HepG2 (cell line): Measurements from ENCODE around the gene RECQL5. TPM values are rescaled to one million over a fixed set of nuclear protein-coding genes. Genes with fewer than 3 reads are reported as not detected.

ENCODE experiments used
- AHR ChIP-seq: IDR thresholded peaks from 2 replicates; pipeline ENCODE4 v1.6.1; 2018; ENCODE audit warnings: missing genetic modification reagents, missing compliant biosample characterization
- GABPB1 ChIP-seq: IDR thresholded peaks from 2 replicates; pipeline ENCODE4 v1.6.1; 2016; ENCODE audit warnings: mild to moderate bottlenecking, missing genetic modification reagents, moderate library complexity, missing compliant biosample characterization
- IKZF4 ChIP-seq: sonication (generic); formaldehyde crosslinking; IDR thresholded peaks from 2 replicates; pipeline ENCODE4 v1.5.1; 2020; ENCODE audit warnings: borderline replicate concordance, mild to moderate bottlenecking, low read depth, missing genetic modification reagents; ENCODE audit errors: not compliant biosample characterization
- KLF16 ChIP-seq, 2 experiments: sonication (generic) in 1 of 2; formaldehyde crosslinking in 1 of 2; IDR thresholded peaks; 2 replicates each; pipeline versions ENCODE4 v1.6.1 to v1.8.0; 2016 to 2023; ENCODE audit warnings: missing genetic modification reagents in 2 of 2, missing compliant biosample characterization in 1 of 2
- NFKBIZ ChIP-seq: IDR thresholded peaks from 2 replicates; pipeline ENCODE4 v1.6.1; 2018; ENCODE audit warnings: missing genetic modification reagents, missing compliant biosample characterization
- NONO ChIP-seq, 2 experiments: fragments of 450-650 bp in 1 of 2; sonication (generic) in 1 of 2; formaldehyde crosslinking in 1 of 2; IDR thresholded peaks in 1 of 2; conservative IDR thresholded peaks in 1 of 2; 2 replicates each; pipeline versions ENCODE4 v1.6.1 to v1.8.0; 2017 to 2022; ENCODE audit warnings: mild to moderate bottlenecking in 1 of 2, missing genetic modification reagents in 1 of 2, moderate library complexity in 1 of 2
- NR0B2 ChIP-seq: sonication (generic); formaldehyde crosslinking; IDR thresholded peaks from 2 replicates; pipeline ENCODE4 v1.4.0; 2020; ENCODE audit warnings: mild to moderate bottlenecking, missing genetic modification reagents
- POLR2G ChIP-seq: fragments of 200-400 bp; formaldehyde crosslinking; IDR thresholded peaks from 2 replicates; pipeline ENCODE4 v1.6.1; 2018; ENCODE audit warnings: mild to moderate bottlenecking, low read depth, low read length, moderate library complexity
- RBAK ChIP-seq: sonication (generic); formaldehyde crosslinking; IDR thresholded peaks from 2 replicates; pipeline ENCODE4 v1.5.1; 2020; ENCODE audit warnings: mild to moderate bottlenecking, missing genetic modification reagents
- RFX1 ChIP-seq: fragments of 450-650 bp; IDR thresholded peaks from 2 replicates; pipeline ENCODE4 v1.6.1; 2017
- RORA ChIP-seq: sonication (generic); formaldehyde crosslinking; IDR thresholded peaks from 2 replicates; pipeline ENCODE4 v1.5.0; 2020; ENCODE audit warnings: mild to moderate bottlenecking, missing genetic modification reagents, moderate library complexity
- SP2 ChIP-seq: sonication (generic); formaldehyde crosslinking; IDR thresholded peaks from 2 replicates; pipeline ENCODE4 v1.5.1; 2020; ENCODE audit warnings: mild to moderate bottlenecking, missing genetic modification reagents
- SRSF1 ChIP-seq: fragments of 200-400 bp; formaldehyde crosslinking; optimal IDR thresholded peaks from 2 replicates; pipeline ENCODE3; 2017; ENCODE audit warnings: mild to moderate bottlenecking, low read depth, low read length, moderate library complexity
- STAG1 ChIP-seq: sonication (generic); formaldehyde crosslinking; IDR thresholded peaks from 2 replicates; pipeline ENCODE4 v1.4.0; 2020; ENCODE audit warnings: missing genetic modification reagents
- YY1 ChIP-seq: IDR thresholded peaks from 2 replicates; pipeline ENCODE4 v1.6.1; 2011; ENCODE audit warnings: low read length, low read depth, moderate library complexity, mild to moderate bottlenecking; ENCODE audit not compliant: insufficient read depth, insufficient replicate concordance
- ZKSCAN5 ChIP-seq: sonication (generic); formaldehyde crosslinking; IDR thresholded peaks from 2 replicates; pipeline ENCODE4 v1.5.1; 2020; ENCODE audit warnings: mild to moderate bottlenecking, missing genetic modification reagents
- ZNF124 ChIP-seq: sonication (generic); formaldehyde crosslinking; IDR thresholded peaks from 2 replicates; pipeline ENCODE4 v1.4.0; 2020; ENCODE audit warnings: missing genetic modification reagents
- ZNF512 ChIP-seq: sonication (generic); formaldehyde crosslinking; IDR thresholded peaks from 2 replicates; pipeline ENCODE4 v1.4.0; 2020; ENCODE audit warnings: mild to moderate bottlenecking, missing genetic modification reagents
- ZNF614 ChIP-seq: IDR thresholded peaks from 2 replicates; pipeline ENCODE4 v1.6.1; 2018; ENCODE audit warnings: missing biosample characterization, missing genetic modification reagents, inconsistent platforms, borderline replicate concordance
- ZNF800 ChIP-seq: sonication (generic); formaldehyde crosslinking; IDR thresholded peaks from 2 replicates; pipeline ENCODE4 v1.4.0; 2020; ENCODE audit warnings: missing genetic modification reagents
- polyA plus RNA-seq, 8 experiments: library from polyadenylated mRNA; depleted of rRNA in 3 of 8; stranded (reverse) in 7 of 8; unstranded in 1 of 8; fragments of >200 nt; fragmentation: Illumina TruSeq in 4 of 8; extraction: Trizol in 4 of 8; gene quantifications; 2 replicates each; pipeline versions ENCODE4 v1.2.1 to v1.2.3, GENCODE V29; 2011 to 2016; ENCODE audit warnings: low read depth in 4 of 8, missing spikeins in 1 of 8, mixed read lengths in 1 of 8; ENCODE audit not compliant: insufficient read depth in 1 of 8
- total RNA-seq, 5 experiments: library from RNA; depleted of rRNA; stranded (reverse); fragments of >200 nt; fragmentation: Illumina TruSeq; extraction: Trizol; gene quantifications; 2 replicates each; pipeline ENCODE4 v1.2.3, GENCODE V29; 2016; ENCODE audit warnings: low read depth in 1 of 5
- TF ChIP-seq, protein P1 (sequence below): fragments of 450-650 bp; IDR thresholded peaks from 2 replicates; pipeline ENCODE4 v1.6.1; 2016

The RECQL5 gene
- total and polyA plus RNA-seq, 2 of the 13 experiments (the other 11 are each of a cell fraction or from before 2014, with no cell fraction given) = 27.7 to 32.0 TPM

DNA sequence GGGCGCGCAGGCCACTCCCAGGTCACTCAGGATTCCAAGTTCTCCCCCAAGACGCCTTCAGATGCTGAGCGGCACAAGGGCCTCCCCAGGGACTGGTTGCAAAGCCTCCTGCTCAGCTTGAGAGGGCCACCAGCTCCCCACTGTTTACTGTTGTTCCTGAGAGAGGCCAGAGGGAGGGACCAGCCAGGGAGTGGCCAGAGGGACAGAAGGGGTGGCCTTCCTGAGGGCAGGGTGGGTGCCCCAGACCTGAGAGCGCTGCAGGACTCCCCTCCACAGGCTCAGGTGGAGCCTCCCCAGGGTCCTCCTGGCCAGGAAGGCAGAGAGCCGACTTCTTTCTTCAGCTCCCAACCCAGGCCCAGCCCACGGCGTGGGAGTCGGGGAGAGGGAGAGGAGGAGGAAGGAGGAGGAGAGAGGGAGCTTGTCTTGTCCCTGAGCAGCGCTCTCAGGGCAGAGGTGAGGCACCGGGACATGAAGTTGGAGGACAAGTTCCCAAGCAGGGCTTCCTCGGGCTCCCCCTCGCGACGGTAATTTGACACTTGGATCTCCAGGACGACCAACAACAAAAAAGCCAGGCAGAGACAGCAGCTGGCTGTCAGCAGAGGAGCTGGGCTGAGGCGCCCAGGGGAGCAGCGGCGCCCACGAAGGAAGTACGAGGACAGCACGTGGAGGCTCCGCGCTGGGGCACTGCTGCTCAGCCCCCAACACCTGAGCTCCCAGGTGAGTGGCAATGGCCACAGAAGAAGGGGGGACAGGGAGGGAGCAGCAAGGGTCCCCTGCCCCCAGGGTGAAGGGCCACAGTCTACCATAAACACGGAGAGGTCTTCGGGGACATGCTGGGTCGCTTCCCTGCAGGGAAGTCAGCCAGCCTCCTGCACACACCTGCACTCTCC, 33.2 kb downstream of the RECQL5 start (continued):
- TF ChIP-seq NR0B2 (CRISPR knock-in tag) = peak; percentile 29; the same call in 1 of the 2 replicates
- TF ChIP-seq IKZF4 (CRISPR knock-in tag) = peak; percentile 43
- no peak for TF ChIP-seq RORA (CRISPR knock-in tag)
- peak; percentile 35; the same call in 1 of the 2 replicates for TF ChIP-seq GABPB1
- no peak for TF ChIP-seq ZNF512 (CRISPR knock-in tag)
- TF ChIP-seq ZKSCAN5 (CRISPR knock-in tag) = 0 out of 2 replicates have a peak, but pooled peaks have one; percentile 66
- no peak for TF ChIP-seq NFKBIZ (CRISPR knock-in tag)
- TF ChIP-seq ZNF614 (CRISPR knock-in tag) = peak; percentile 74; the same call in 1 of the 2 replicates
- peak in 1 of 2 experiments; percentile 20; a peak in 1 of 4 replicates for TF ChIP-seq KLF16 (CRISPR knock-in tag; IDR thresholded peaks at IDR 0.05)
- peak; percentile 55 for TF ChIP-seq STAG1 (CRISPR knock-in tag)
- TF ChIP-seq, protein P1, sequence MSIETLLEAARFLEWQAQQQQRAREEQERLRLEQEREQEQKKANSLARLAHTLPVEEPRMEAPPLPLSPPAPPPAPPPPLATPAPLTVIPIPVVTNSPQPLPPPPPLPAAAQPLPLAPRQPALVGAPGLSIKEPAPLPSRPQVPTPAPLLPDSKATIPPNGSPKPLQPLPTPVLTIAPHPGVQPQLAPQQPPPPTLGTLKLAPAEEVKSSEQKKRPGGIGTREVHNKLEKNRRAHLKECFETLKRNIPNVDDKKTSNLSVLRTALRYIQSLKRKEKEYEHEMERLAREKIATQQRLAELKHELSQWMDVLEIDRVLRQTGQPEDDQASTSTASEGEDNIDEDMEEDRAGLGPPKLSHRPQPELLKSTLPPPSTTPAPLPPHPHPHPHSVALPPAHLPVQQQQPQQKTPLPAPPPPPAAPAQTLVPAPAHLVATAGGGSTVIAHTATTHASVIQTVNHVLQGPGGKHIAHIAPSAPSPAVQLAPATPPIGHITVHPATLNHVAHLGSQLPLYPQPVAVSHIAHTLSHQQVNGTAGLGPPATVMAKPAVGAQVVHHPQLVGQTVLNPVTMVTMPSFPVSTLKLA = 0 out of 2 replicates have a peak, but pooled peaks have one; percentile 16
- TF ChIP-seq ZNF124 (CRISPR knock-in tag) = 0 out of 2 replicates have a peak, but pooled peaks have one; percentile 65
- TF ChIP-seq NONO (IDR thresholded peaks at IDR 0.05) = no peak
- TF ChIP-seq NONO (CRISPR knock-in tag; conservative IDR thresholded peaks at IDR 0.05) = peak; percentile 59; the same call in 1 of the 2 replicates
- peak; percentile 77; the same call in 1 of the 2 replicates for TF ChIP-seq RFX1
- peak; percentile 19 for TF ChIP-seq YY1
- peak; percentile 28 for TF ChIP-seq SRSF1
- TF ChIP-seq POLR2G = no peak
- 0 out of 2 replicates have a peak, but pooled peaks have one; percentile 31 for TF ChIP-seq ZNF800 (CRISPR knock-in tag)
- peak; percentile 30; the same call in 1 of the 2 replicates for TF ChIP-seq SP2 (CRISPR knock-in tag)
- peak; percentile 5; the same call in 1 of the 2 replicates for TF ChIP-seq AHR (CRISPR knock-in tag)
- TF ChIP-seq RBAK (CRISPR knock-in tag) = peak; percentile 65; the same call in 1 of the 2 replicates
